ENCODE data around the gene ADPRHL1.

- TF ChIP-seq CTCF (IDR thresholded peaks at IDR 0.05) (no peak), POLR2A (IDR thresholded peaks at IDR 0.05) (no peak)
Observed at GRCh38 chr13:113369189-113369588, 84.1 kb downstream of the ADPRHL1 start.
